LNCaP clone FGC (cell line): ENCODE results near the gene C4orf51.

Experiments
- DNase-seq: peaks from one replicate; pipeline ENCODE4 v3.0.0-alpha.2; 2011; ENCODE audit warnings: low read depth
- H3K4me3 ChIP-seq: 2 replicates; pipeline ENCODE4 v1.5.1; 2011; ENCODE audit warnings: mild to moderate bottlenecking, low read depth, low read length, control low read depth
- CTCF ChIP-seq: IDR thresholded peaks from 2 replicates; pipeline ENCODE4 v1.5.1; 2012; ENCODE audit warnings: mild to moderate bottlenecking; ENCODE audit not compliant: control insufficient read depth, insufficient read depth; ENCODE audit errors: extremely low read depth

C4orf51 gene

GRCh38 chr4:145760961-145761929 is 81.3 kb downstream of the C4orf51 start:
- TF ChIP-seq CTCF = no peak
- H3K4me3 ChIP-seq = no peak overlapping the region
- no peak for DNase-seq

- no peak overlapping the region for H3K4me3 ChIP-seq
- TF ChIP-seq CTCF = no peak
- no peak for DNase-seq
These were observed 82.8 kb downstream of the C4orf51 start for GRCh38 chr4:145762719-145763118.

- TF ChIP-seq CTCF = no peak
- H3K4me3 ChIP-seq = no peak overlapping the region
- DNase-seq = no peak
These were observed 83.5 kb downstream of the C4orf51 start for GRCh38 chr4:145763399-145763798.

GRCh38 chr4:145766273-145766672 is 86.3 kb downstream of the C4orf51 start:
- no peak for DNase-seq
- TF ChIP-seq CTCF = no peak

GRCh38 chr4:145769450-145770037 is 89.6 kb downstream of the C4orf51 start:
- DNase-seq = no peak
- no peak for TF ChIP-seq CTCF
- no peak overlapping the region for H3K4me3 ChIP-seq

More at GRCh38 chr4:145766273-145766672, 86.3 kb downstream of the C4orf51 start:
- H3K4me3 ChIP-seq = no peak overlapping the region

- no peak overlapping the region for H3K4me3 ChIP-seq
- TF ChIP-seq CTCF = no peak
- DNase-seq = no peak
These were observed 90.2 kb downstream of the C4orf51 start for GRCh38 chr4:145770124-145770523.
